Vagina (tissue), 2 donors: ENCODE data around the gene ADNP2.

ENCODE experiments used
- POLR2A ChIP-seq, 2 donors: fragments of 450-650 bp; IDR thresholded peaks; one replicate each; pipeline ENCODE4 v1.6.1; 2017; ENCODE audit warnings: antibody characterized with exemption in 2 of 2, mild to moderate bottlenecking in 2 of 2, moderate library complexity in 2 of 2
- POLR2AphosphoS5 ChIP-seq, 2 donors: sonication (generic); formaldehyde crosslinking; IDR thresholded peaks; one replicate each; pipeline ENCODE4 v1.9.0; 2017; ENCODE audit warnings: antibody characterized with exemption in 2 of 2, mild to moderate bottlenecking in 2 of 2, low read depth in 1 of 2; ENCODE audit not compliant: insufficient read depth in 1 of 2
- TF ChIP-seq, protein P1 (sequence below), 3 experiments: fragments of 450-650 bp in 2 of 3; fragments of 200-600 bp in 1 of 3; sonication (generic) in 1 of 3; IDR thresholded peaks; one replicate each; pipeline ENCODE4 v1.5.1; 2017 to 2019; ENCODE audit warnings: antibody characterized with exemption in 3 of 3, mild to moderate bottlenecking in 2 of 3, moderate library complexity in 2 of 3

- TF ChIP-seq, protein P1, sequence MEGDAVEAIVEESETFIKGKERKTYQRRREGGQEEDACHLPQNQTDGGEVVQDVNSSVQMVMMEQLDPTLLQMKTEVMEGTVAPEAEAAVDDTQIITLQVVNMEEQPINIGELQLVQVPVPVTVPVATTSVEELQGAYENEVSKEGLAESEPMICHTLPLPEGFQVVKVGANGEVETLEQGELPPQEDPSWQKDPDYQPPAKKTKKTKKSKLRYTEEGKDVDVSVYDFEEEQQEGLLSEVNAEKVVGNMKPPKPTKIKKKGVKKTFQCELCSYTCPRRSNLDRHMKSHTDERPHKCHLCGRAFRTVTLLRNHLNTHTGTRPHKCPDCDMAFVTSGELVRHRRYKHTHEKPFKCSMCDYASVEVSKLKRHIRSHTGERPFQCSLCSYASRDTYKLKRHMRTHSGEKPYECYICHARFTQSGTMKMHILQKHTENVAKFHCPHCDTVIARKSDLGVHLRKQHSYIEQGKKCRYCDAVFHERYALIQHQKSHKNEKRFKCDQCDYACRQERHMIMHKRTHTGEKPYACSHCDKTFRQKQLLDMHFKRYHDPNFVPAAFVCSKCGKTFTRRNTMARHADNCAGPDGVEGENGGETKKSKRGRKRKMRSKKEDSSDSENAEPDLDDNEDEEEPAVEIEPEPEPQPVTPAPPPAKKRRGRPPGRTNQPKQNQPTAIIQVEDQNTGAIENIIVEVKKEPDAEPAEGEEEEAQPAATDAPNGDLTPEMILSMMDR (IDR thresholded peaks at IDR 0.05): no peak
- no peak for TF ChIP-seq POLR2AphosphoS5 (IDR thresholded peaks at IDR 0.05; ENCODE audit: insufficient read depth in 1 of 2, low read depth in 1 of 2)
- TF ChIP-seq POLR2A (IDR thresholded peaks at IDR 0.05): no peak
Measured at GRCh38 chr18:80143881-80144280, 34.8 kb downstream of the ADNP2 start.
